ENCODE data around the gene SRSF10. TPM values are rescaled to one million over a fixed set of nuclear protein-coding genes. Genes with fewer than 3 reads are reported as not detected.
"Not testable (repeated sequence)": the region's sequence is repeated elsewhere in the genome, so short reads cannot be mapped to it uniquely, and the experiment has no call there.

Gene SRSF10
- total RNA-seq, 1 donor from 2014 or later, result 56.5 TPM

- Histone ChIP-seq H3K36me3 (no peaks in the 10 kb centered on the region), H3K27me3 (ENCODE audit: low read depth) (no peaks in the 10 kb centered on the region), H3K4me3 (no peak overlapping the region), H3K4me1 (peaks cover 39% of the 10 kb centered on the region), H3K27ac (replicated peaks) (no peak overlapping the region), H3K9me3 (replicated peaks) (peaks cover 13% of the 10 kb centered on the region)
- DNase-seq, result no peak
- intact Hi-C loops (cut with micrococcal nuclease), result no loop called here
- no peak for TF ChIP-seq CTCF (IDR thresholded peaks at IDR 0.05; ENCODE audit: borderline replicate concordance)
Measured at GRCh38 chr1:24010650-24011049, 30.5 kb upstream of the SRSF10 start.

- H3K4me3 ChIP-seq, result no peak overlapping the region
- H3K27ac ChIP-seq (replicated peaks), result no peak overlapping the region
- H3K36me3 ChIP-seq, result no peaks in the 10 kb centered on the region
- H3K9me3 ChIP-seq (replicated peaks), result peaks cover 13% of the 10 kb centered on the region
- DNase-seq, result no peak
- H3K27me3 ChIP-seq (ENCODE audit: low read depth), result no peaks in the 10 kb centered on the region
- TF ChIP-seq CTCF (IDR thresholded peaks at IDR 0.05; ENCODE audit: borderline replicate concordance), result no peak
- intact Hi-C loops (cut with micrococcal nuclease), result no loop called here
- peaks cover 28% of the 10 kb centered on the region for H3K4me1 ChIP-seq
Measured at GRCh38 chr1:24009406-24009805, 29.3 kb upstream of the SRSF10 start.

- H3K27ac ChIP-seq (replicated peaks), result peak overlapping the region; percentile 40
- H3K36me3 ChIP-seq, DNase-seq: not testable (repeated sequence)
Measured at GRCh38 chr1:24008574-24009184, 28.6 kb upstream of the SRSF10 start.

GRCh38 chr1:24007079-24007478 is 27.0 kb upstream of the SRSF10 start:
- DNase-seq, result no peak
- H3K27ac ChIP-seq (replicated peaks), result no peak overlapping the region
- H3K4me3 ChIP-seq, result no peak overlapping the region
- H3K27me3 ChIP-seq (ENCODE audit: low read depth), result no peaks in the 10 kb centered on the region
- H3K36me3 ChIP-seq, result no peaks in the 10 kb centered on the region
- TF ChIP-seq CTCF (IDR thresholded peaks at IDR 0.05; ENCODE audit: borderline replicate concordance), result no peak
- peaks cover 10% of the 10 kb centered on the region for H3K9me3 ChIP-seq (replicated peaks)
- H3K4me1 ChIP-seq, result peaks cover 28% of the 10 kb centered on the region
- intact Hi-C loops (cut with micrococcal nuclease), result no loop called here

More at GRCh38 chr1:24008574-24009184, 28.6 kb upstream of the SRSF10 start:
- H3K4me1 ChIP-seq, result peaks cover 28% of the 10 kb centered on the region
- H3K27me3 ChIP-seq (ENCODE audit: low read depth); H3K4me3 ChIP-seq; intact Hi-C loops (cut with micrococcal nuclease): not testable (repeated sequence)
- peaks cover 13% of the 10 kb centered on the region for H3K9me3 ChIP-seq (replicated peaks)

GRCh38 chr1:24005163-24005562 is 25.0 kb upstream of the SRSF10 start:
- no peak for TF ChIP-seq CTCF (IDR thresholded peaks at IDR 0.05; ENCODE audit: borderline replicate concordance)
- H3K27ac ChIP-seq (replicated peaks), result no peak overlapping the region
- peaks cover 24% of the 10 kb centered on the region for H3K4me1 ChIP-seq
- peaks cover 10% of the 10 kb centered on the region for H3K9me3 ChIP-seq (replicated peaks)
- H3K36me3 ChIP-seq, result no peaks in the 10 kb centered on the region
- intact Hi-C loops (cut with micrococcal nuclease), result no loop called here
- H3K4me3 ChIP-seq, result no peak overlapping the region
- no peaks in the 10 kb centered on the region for H3K27me3 ChIP-seq (ENCODE audit: low read depth)
- no peak for DNase-seq

- no peak overlapping the region for H3K4me3 ChIP-seq
- H3K9me3 ChIP-seq (replicated peaks), result peaks cover 10% of the 10 kb centered on the region
- H3K27ac ChIP-seq (replicated peaks), result no peak overlapping the region
- H3K36me3 ChIP-seq, result no peaks in the 10 kb centered on the region
- intact Hi-C loops (cut with micrococcal nuclease), result no loop called here
- no peak for TF ChIP-seq CTCF (IDR thresholded peaks at IDR 0.05; ENCODE audit: borderline replicate concordance)
- DNase-seq, result no peak
- H3K27me3 ChIP-seq (ENCODE audit: low read depth), result no peaks in the 10 kb centered on the region
- peaks cover 23% of the 10 kb centered on the region for H3K4me1 ChIP-seq
Measured at GRCh38 chr1:24004132-24004531, 24.0 kb upstream of the SRSF10 start.
